HT1080 (cell line): ENCODE results near the gene ARCN1. TPM values are rescaled to one million over a fixed set of nuclear protein-coding genes. Genes with fewer than 3 reads are reported as not detected.
"Not testable (repeated sequence)": the region's sequence is repeated elsewhere in the genome, so short reads cannot be mapped to it uniquely, and the experiment has no call there.

Source experiments
- DNase-seq: peaks from one replicate; pipeline ENCODE4 v3.0.0-alpha.2; 2015; ENCODE audit warnings: low read depth
- total RNA-seq: library from RNA; depleted of rRNA; stranded (reverse); fragments of >200 nt; shearing (Covaris generic); gene quantifications from 2 replicates; pipeline ENCODE4 v1.2.3, GENCODE V29; 2014

ARCN1 gene
- total RNA-seq, 1 experiment from 2014 or later = 116 TPM

- no peak for DNase-seq
These were observed 28.1 kb upstream of the ARCN1 start for GRCh38 chr11:118544010-118544646.

GRCh38 chr11:118544647-118545010 is 27.6 kb upstream of the ARCN1 start:
- no peak for DNase-seq

GRCh38 chr11:118545533-118545932 is 26.7 kb upstream of the ARCN1 start:
- DNase-seq = no peak

GRCh38 chr11:118547132-118547531 is 25.1 kb upstream of the ARCN1 start:
- no peak for DNase-seq

GRCh38 chr11:118552341-118552740 is 19.9 kb upstream of the ARCN1 start:
- DNase-seq = no peak

- no peak for DNase-seq
These were observed 11.4 kb upstream of the ARCN1 start for GRCh38 chr11:118560806-118561205.

- no peak for DNase-seq
These were observed 7.2 kb upstream of the ARCN1 start for GRCh38 chr11:118565051-118565450.

GRCh38 chr11:118569670-118570069 is 2.5 kb upstream of the ARCN1 start:
- DNase-seq = no peak

- DNase-seq = no peak
These were observed 1.4 kb upstream of the ARCN1 start for GRCh38 chr11:118570787-118571186.

- DNase-seq = not testable (repeated sequence)
These were observed 528 bp upstream of the ARCN1 start for GRCh38 chr11:118571701-118572060.

- peak; percentile 36 for DNase-seq
These were observed 857 bp downstream of the ARCN1 start for GRCh38 chr11:118572981-118573550.

- DNase-seq = no peak
These were observed 2.4 kb downstream of the ARCN1 start for GRCh38 chr11:118574636-118575035.

- DNase-seq = not testable (repeated sequence)
These were observed 5.8 kb downstream of the ARCN1 start for GRCh38 chr11:118577995-118578394.

- no peak for DNase-seq
These were observed 8.8 kb downstream of the ARCN1 start for GRCh38 chr11:118581057-118581456.

- DNase-seq = no peak
These were observed 15.7 kb downstream of the ARCN1 start for GRCh38 chr11:118587952-118588351.

GRCh38 chr11:118592616-118593367 is 20.6 kb downstream of the ARCN1 start:
- DNase-seq = no peak

GRCh38 chr11:118594984-118595383 is 22.8 kb downstream of the ARCN1 start:
- DNase-seq = peak; percentile 43

GRCh38 chr11:118596224-118597146 is 24.3 kb downstream of the ARCN1 start:
- DNase-seq = no peak

- no peak for DNase-seq
These were observed 25.3 kb downstream of the ARCN1 start for GRCh38 chr11:118597556-118597955.

- no peak for DNase-seq
These were observed 30.1 kb downstream of the ARCN1 start for GRCh38 chr11:118602331-118602730.

GRCh38 chr11:118603709-118604108 is 31.5 kb downstream of the ARCN1 start:
- DNase-seq = not testable (repeated sequence)

GRCh38 chr11:118604566-118604965 is 32.4 kb downstream of the ARCN1 start:
- no peak for DNase-seq
